Neuronal stem cell (in vitro differentiated cells): ENCODE results near the gene PAPPA2.

ENCODE experiments used
- DNase-seq: peaks from one replicate; pipeline ENCODE4 v3.0.0-alpha.2; 2013; ENCODE audit warnings: low spot score
- H2AFZ ChIP-seq: one replicate; pipeline ENCODE4 v1.6.1; 2013; ENCODE audit warnings: mild to moderate bottlenecking, low read length, inconsistent platforms
- H2AK5ac ChIP-seq: 2 replicates; pipeline ENCODE4 v1.6.1; 2013; ENCODE audit warnings: low read depth, mild to moderate bottlenecking, inconsistent platforms, low read length, moderate library complexity, mixed read lengths
- H2BK120ac ChIP-seq: 2 replicates; pipeline ENCODE4 v1.6.1; 2013; ENCODE audit warnings: low read depth, mild to moderate bottlenecking, inconsistent platforms, low read length, moderate library complexity, mixed read lengths
- H2BK12ac ChIP-seq: one replicate; pipeline ENCODE4 v1.6.1; 2013; ENCODE audit warnings: low read length, inconsistent platforms
- H2BK15ac ChIP-seq: 2 replicates; pipeline ENCODE4 v1.6.1; 2013; ENCODE audit warnings: mild to moderate bottlenecking, low read length, inconsistent platforms, mixed read lengths
- H2BK5ac ChIP-seq: one replicate; pipeline ENCODE4 v1.6.1; 2013; ENCODE audit warnings: inconsistent platforms, mild to moderate bottlenecking, low read length, moderate library complexity
- H3K14ac ChIP-seq: one replicate; pipeline ENCODE4 v1.6.1; 2013; ENCODE audit warnings: low read length, inconsistent platforms
- H3K18ac ChIP-seq: 2 replicates; pipeline ENCODE4 v1.6.1; 2013; ENCODE audit warnings: low read length, inconsistent platforms
- H3K23ac ChIP-seq: 2 replicates; pipeline ENCODE4 v1.6.1; 2013; ENCODE audit warnings: low read depth, mild to moderate bottlenecking, mixed read lengths, low read length, inconsistent platforms; ENCODE audit not compliant: poor library complexity
- H3K27ac ChIP-seq: replicated peaks from 3 replicates; pipeline ENCODE4 v1.5.1; 2013; ENCODE audit warnings: low read length, inconsistent platforms
- H3K27me3 ChIP-seq, 3 experiments: 2 replicates each; pipeline ENCODE4 v1.6.1; 2013; ENCODE audit warnings: low read length in 3 of 3, mild to moderate bottlenecking in 2 of 3, inconsistent platforms in 1 of 3, low read depth in 1 of 3, mixed read lengths in 1 of 3, moderate library complexity in 1 of 3; ENCODE audit not compliant: control insufficient read depth in 3 of 3, insufficient read depth in 3 of 3
- H3K36me3 ChIP-seq, 2 donors: replicated peaks in 1 of 2; 2 replicates each; pipeline ENCODE4 v1.6.1; 2013; ENCODE audit warnings: low read length in 2 of 2; ENCODE audit not compliant: control insufficient read depth in 2 of 2, insufficient read depth in 2 of 2
- H3K4ac ChIP-seq: 2 replicates; pipeline ENCODE4 v1.6.1; 2013; ENCODE audit warnings: inconsistent platforms, mild to moderate bottlenecking, low read length, moderate library complexity
- H3K4me1 ChIP-seq, 2 donors: 1 replicate in 1 of 2; 2 replicates in 1 of 2; pipeline ENCODE4 v1.6.1; 2013; ENCODE audit warnings: low read length in 2 of 2, low read depth in 1 of 2; ENCODE audit not compliant: control insufficient read depth in 2 of 2, insufficient read depth in 1 of 2
- H3K4me2 ChIP-seq: one replicate; pipeline ENCODE4 v1.6.1; 2013; ENCODE audit warnings: mild to moderate bottlenecking, low read length, inconsistent platforms; ENCODE audit not compliant: insufficient read depth, poor library complexity, severe bottlenecking
- H3K4me3 ChIP-seq, 2 donors: 2 replicates each; pipeline ENCODE4 v1.5.1; 2013; ENCODE audit warnings: low read length in 2 of 2, mild to moderate bottlenecking in 2 of 2, inconsistent platforms in 1 of 2, moderate library complexity in 1 of 2
- H3K79me1 ChIP-seq: one replicate; pipeline ENCODE4 v1.6.1; 2013; ENCODE audit warnings: low read depth, mild to moderate bottlenecking, inconsistent platforms, low read length, moderate library complexity
- H3K9ac ChIP-seq: one replicate; pipeline ENCODE4 v1.6.1; 2013; ENCODE audit warnings: mild to moderate bottlenecking, low read depth, low read length, inconsistent platforms; ENCODE audit not compliant: poor library complexity
- H3K9me3 ChIP-seq, 2 donors: replicated peaks in 1 of 2; 2 replicates each; pipeline versions ENCODE3 to v1.6.1; 2013; ENCODE audit warnings: low read length in 2 of 2, mild to moderate bottlenecking in 2 of 2, inconsistent platforms in 1 of 2, low read depth in 1 of 2, mixed read lengths in 1 of 2, moderate library complexity in 1 of 2; ENCODE audit not compliant: control insufficient read depth in 2 of 2, insufficient read depth in 1 of 2
- H4K8ac ChIP-seq: one replicate; pipeline ENCODE4 v1.6.1; 2013; ENCODE audit warnings: low read depth, mild to moderate bottlenecking, inconsistent platforms, low read length, moderate library complexity
- H4K91ac ChIP-seq: one replicate; pipeline ENCODE4 v1.6.1; 2013; ENCODE audit warnings: low read length, low read depth, mild to moderate bottlenecking, inconsistent platforms; ENCODE audit not compliant: poor library complexity
- WGBS, 2 donors: extraction: QIAGEN DNeasy Blood & Tissue Kit; methylation state at CpG; one replicate each; pipeline ENCODE4 v1.1.7; 2013; ENCODE audit warnings: missing lambda C conversion rate in 2 of 2, mixed read lengths in 1 of 2; ENCODE audit not compliant: insufficient read length in 2 of 2, insufficient replicate concordance in 1 of 2; ENCODE audit errors: extremely low coverage in 2 of 2; 5-methylcytosine and 5-hydroxymethylcytosine counted together

PAPPA2 gene

DNA sequence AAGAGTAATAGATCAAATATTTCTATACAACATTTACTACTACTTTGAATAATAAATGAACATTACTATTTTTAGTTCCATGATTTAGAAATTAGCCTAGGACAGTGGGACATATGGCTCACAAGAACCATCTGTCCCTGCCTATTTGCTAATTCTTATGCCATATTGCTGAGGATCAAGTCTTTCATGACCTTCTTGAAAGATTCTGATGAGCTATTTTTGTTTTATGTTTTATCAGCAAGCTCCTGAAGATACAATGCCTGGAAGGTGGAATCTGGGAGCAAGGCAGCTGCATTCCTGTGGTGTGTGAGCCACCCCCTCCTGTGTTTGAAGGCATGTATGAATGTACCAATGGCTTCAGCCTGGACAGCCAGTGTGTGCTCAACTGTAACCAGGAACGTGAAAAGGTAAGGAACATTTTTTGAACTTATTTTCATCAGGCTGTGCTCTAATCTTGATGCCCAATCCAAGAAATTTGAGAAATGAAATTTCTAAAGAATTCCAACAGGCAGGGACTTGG, 326.7 kb downstream of the PAPPA2 start:
- Histone ChIP-seq H3K27me3 (no peaks in the 10 kb centered on the region), H3K27ac (no peak overlapping the region), H3K36me3 (no peaks in the 10 kb centered on the region), H3K79me1 (no peaks in the 10 kb centered on the region), H2AFZ (no peak overlapping the region), H3K14ac (no peak overlapping the region), H3K9me3 (no peaks in the 10 kb centered on the region), H2BK12ac (no peak overlapping the region), H3K18ac (no peak overlapping the region), H3K23ac (no peak overlapping the region), H4K91ac (no peak overlapping the region), H3K4me2 (no peak overlapping the region), H2AK5ac (no peak overlapping the region), H3K4ac (no peak overlapping the region), H2BK5ac (no peak overlapping the region), H2BK15ac (no peak overlapping the region), H3K4me1 (peaks cover 0 to 7% of the 10 kb centered on the region in 2 donors), H4K8ac (no peak overlapping the region), H3K4me3 (no peak overlapping the region), H2BK120ac (no peak overlapping the region), H3K9ac (no peak overlapping the region)
- DNase-seq, result no peak
- WGBS, 2 donors, result no CpG with 5 or more reads among the region's 1 CpG

DNA sequence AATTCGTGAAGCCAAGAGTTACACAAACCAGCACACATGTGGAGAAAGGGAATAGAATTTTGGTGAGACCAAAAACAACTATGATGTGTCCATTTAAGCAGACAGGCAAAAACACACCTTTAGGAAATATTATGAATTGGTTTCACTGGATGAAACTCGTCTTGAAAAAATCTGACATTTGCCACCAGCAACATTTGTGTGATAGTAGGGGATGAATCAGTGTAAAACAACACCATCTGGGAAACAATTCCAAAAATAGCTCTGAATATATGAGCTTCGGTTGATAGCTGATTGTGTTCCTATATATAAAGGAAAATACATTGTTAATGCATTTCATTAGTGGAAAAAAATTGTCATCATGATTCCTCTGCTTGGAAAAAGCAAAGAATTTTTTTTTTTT, 327.8 kb downstream of the PAPPA2 start:
- H3K27ac ChIP-seq, result no peak overlapping the region
- no peak for DNase-seq
- H3K4ac ChIP-seq, result no peak overlapping the region
- no peak overlapping the region for H3K4me2 ChIP-seq
- no peak overlapping the region for H3K18ac ChIP-seq
- no peaks in the 10 kb centered on the region for H3K36me3 ChIP-seq
- H3K79me1 ChIP-seq, result no peaks in the 10 kb centered on the region
- no peak overlapping the region for H2BK120ac ChIP-seq
- H4K8ac ChIP-seq, result no peak overlapping the region
- no peak overlapping the region for H2BK12ac ChIP-seq
- H2BK15ac ChIP-seq, result no peak overlapping the region
- WGBS, 2 donors, result no CpG with 5 or more reads among the region's 3 CpGs
- H2BK5ac ChIP-seq, result no peak overlapping the region
- no peaks in the 10 kb centered on the region for H3K27me3 ChIP-seq
- H3K9ac ChIP-seq, result no peak overlapping the region
- H3K4me1 ChIP-seq, result peaks cover 0 to 5% of the 10 kb centered on the region in 2 donors
- H4K91ac ChIP-seq, result no peak overlapping the region
- H3K9me3 ChIP-seq, result no peaks in the 10 kb centered on the region
- H3K14ac ChIP-seq, result no peak overlapping the region
- no peak overlapping the region for H2AFZ ChIP-seq
- H3K23ac ChIP-seq, result no peak overlapping the region
- H3K4me3 ChIP-seq, result no peak overlapping the region
- H2AK5ac ChIP-seq, result no peak overlapping the region

DNA sequence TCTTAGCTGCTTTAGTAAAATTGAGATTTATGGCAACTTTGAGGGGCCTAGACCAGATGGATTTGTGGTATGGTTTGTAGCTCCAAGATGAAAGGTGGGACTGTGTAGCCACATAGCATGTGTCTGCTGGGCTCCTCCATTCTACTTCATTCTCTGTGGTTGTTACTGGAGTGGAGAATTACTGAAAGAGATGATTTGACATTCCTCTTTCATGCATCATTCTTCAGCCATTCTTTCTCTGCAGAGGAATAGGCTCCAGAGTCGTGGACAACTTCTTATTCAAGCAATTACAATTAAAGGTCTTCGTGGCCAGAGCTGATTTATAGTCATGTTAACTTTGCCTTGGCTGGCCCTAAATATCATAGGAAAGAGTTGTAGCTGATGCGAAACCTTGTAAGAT, 328.9 kb downstream of the PAPPA2 start:
- WGBS, 2 donors, result no CpG with 5 or more reads among the region's 3 CpGs
- no peaks in the 10 kb centered on the region for H3K27me3 ChIP-seq
- no peak overlapping the region for H4K91ac ChIP-seq

DNA sequence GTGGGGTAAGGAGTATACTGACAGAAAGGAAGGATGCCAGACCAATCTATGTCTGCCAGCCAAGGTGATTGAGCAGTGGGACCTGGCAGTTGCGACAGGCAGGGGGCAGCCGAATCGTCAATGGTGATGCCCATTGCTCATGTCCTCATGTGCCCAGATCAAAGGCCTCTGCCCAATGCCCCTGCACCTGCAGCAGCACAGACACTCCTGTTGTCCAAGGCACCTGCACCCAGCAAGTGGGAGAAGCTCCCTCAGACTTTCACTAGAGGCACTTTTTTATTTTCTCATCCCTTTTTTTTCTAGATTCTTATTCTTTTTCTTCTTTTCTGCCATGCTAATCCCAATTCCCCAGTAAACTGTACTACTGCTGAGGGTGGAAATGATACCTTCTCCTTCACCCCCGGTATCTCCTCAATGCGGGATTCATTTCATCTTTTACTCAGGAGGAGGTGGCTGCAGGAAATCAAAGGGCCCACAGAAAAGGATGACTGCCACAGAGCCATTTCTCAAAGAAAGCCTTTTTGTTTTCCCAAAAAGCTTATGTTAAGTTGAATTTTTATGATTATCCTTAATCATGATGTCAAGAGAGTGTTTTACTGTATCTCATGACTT, 332.0 kb downstream of the PAPPA2 start:
- Histone ChIP-seq H3K79me1 (no peaks in the 10 kb centered on the region), H3K4me1 (no peaks in the 10 kb centered on the region), H3K4me3 (no peak overlapping the region), H2BK5ac (no peak overlapping the region), H3K36me3 (no peaks in the 10 kb centered on the region), H3K4ac (no peak overlapping the region), H3K27ac (no peak overlapping the region), H3K23ac (no peak overlapping the region), H4K91ac (no peak overlapping the region), H3K9ac (no peak overlapping the region), H3K9me3 (peaks cover 0 to 2% of the 10 kb centered on the region in 2 donors), H3K14ac (peak overlapping the region; percentile 21), H2BK15ac (no peak overlapping the region), H2AK5ac (no peak overlapping the region), H2BK120ac (no peak overlapping the region), H2BK12ac (no peak overlapping the region), H2AFZ (no peak overlapping the region), H3K27me3 (no peaks in the 10 kb centered on the region), H3K18ac (no peak overlapping the region), H3K4me2 (no peak overlapping the region), H4K8ac (no peak overlapping the region)
- DNase-seq, result no peak
- no CpG with 5 or more reads among the region's 5 CpGs for WGBS, 2 donors

More for the DNA sequence above, 328.9 kb downstream of the PAPPA2 start:
- Histone ChIP-seq H2BK5ac (no peak overlapping the region), H3K4me2 (no peak overlapping the region), H3K79me1 (no peaks in the 10 kb centered on the region), H2BK12ac (no peak overlapping the region), H2BK15ac (no peak overlapping the region), H2AFZ (no peak overlapping the region), H3K27ac (no peak overlapping the region), H4K8ac (no peak overlapping the region), H3K9ac (no peak overlapping the region), H3K4ac (no peak overlapping the region), H2BK120ac (no peak overlapping the region), H3K14ac (no peak overlapping the region), H3K4me1 (no peaks in the 10 kb centered on the region), H3K23ac (no peak overlapping the region), H3K4me3 (no peak overlapping the region), H3K18ac (no peak overlapping the region), H3K36me3 (no peaks in the 10 kb centered on the region), H2AK5ac (no peak overlapping the region), H3K9me3 (no peaks in the 10 kb centered on the region)
- DNase-seq, result no peak
